Vagina (tissue), 2 donors: ENCODE data around the gene JSRP1. TPM values are rescaled to one million over a fixed set of nuclear protein-coding genes. Genes with fewer than 3 reads are reported as not detected.

Experiments used
- DNase-seq, 2 donors: peaks; one replicate each; pipeline ENCODE4 v3.0.0-alpha.2; 2017; ENCODE audit errors: extremely low spot score in 2 of 2
- H3K27ac ChIP-seq: fragments of 200-600 bp; sonication (generic); one replicate; pipeline ENCODE4 v1.5.1; 2019
- H3K27me3 ChIP-seq: fragments of 200-600 bp; sonication (generic); one replicate; pipeline ENCODE4 v1.5.1; 2019
- H3K36me3 ChIP-seq, 2 donors: fragments of 200-600 bp; sonication (generic); one replicate each; pipeline ENCODE4 v1.5.1; 2017 to 2019
- H3K4me1 ChIP-seq: fragments of 200-600 bp; sonication (generic); one replicate; pipeline ENCODE4 v1.5.1; 2019
- H3K4me3 ChIP-seq, 2 donors: fragments of 200-600 bp; sonication (generic); 1 replicate in 1 of 2; 2 replicates in 1 of 2; pipeline ENCODE4 v1.5.1; 2016 to 2019
- H3K9me3 ChIP-seq: fragments of 200-600 bp; sonication (generic); one replicate; pipeline ENCODE4 v1.5.1; 2019
- POLR2A ChIP-seq, 2 donors: fragments of 450-650 bp; IDR thresholded peaks; one replicate each; pipeline ENCODE4 v1.6.1; 2017; ENCODE audit warnings: antibody characterized with exemption in 2 of 2, mild to moderate bottlenecking in 2 of 2, moderate library complexity in 2 of 2
- POLR2AphosphoS5 ChIP-seq, 2 donors: sonication (generic); formaldehyde crosslinking; IDR thresholded peaks; one replicate each; pipeline ENCODE4 v1.9.0; 2017; ENCODE audit warnings: antibody characterized with exemption in 2 of 2, mild to moderate bottlenecking in 2 of 2, low read depth in 1 of 2; ENCODE audit not compliant: insufficient read depth in 1 of 2
- intact Hi-C: fragments of 100-400 bp; cut with DNase I; formaldehyde crosslinking; loops from one replicate; pipeline ENCODE4 v1.15.1; 2023
- total RNA-seq: library from RNA; depleted of rRNA; stranded (reverse); fragments of >200 nt; gene quantifications from one replicate; pipeline ENCODE4 v1.2.3, GENCODE V29; 2016
- TF ChIP-seq, protein P1 (sequence below), 3 experiments: fragments of 450-650 bp in 2 of 3; fragments of 200-600 bp in 1 of 3; sonication (generic) in 1 of 3; IDR thresholded peaks; one replicate each; pipeline ENCODE4 v1.5.1; 2017 to 2019; ENCODE audit warnings: antibody characterized with exemption in 3 of 3, mild to moderate bottlenecking in 2 of 3, moderate library complexity in 2 of 3

The JSRP1 gene
- total RNA-seq, 1 donor from 2014 or later = not detected

DNA sequence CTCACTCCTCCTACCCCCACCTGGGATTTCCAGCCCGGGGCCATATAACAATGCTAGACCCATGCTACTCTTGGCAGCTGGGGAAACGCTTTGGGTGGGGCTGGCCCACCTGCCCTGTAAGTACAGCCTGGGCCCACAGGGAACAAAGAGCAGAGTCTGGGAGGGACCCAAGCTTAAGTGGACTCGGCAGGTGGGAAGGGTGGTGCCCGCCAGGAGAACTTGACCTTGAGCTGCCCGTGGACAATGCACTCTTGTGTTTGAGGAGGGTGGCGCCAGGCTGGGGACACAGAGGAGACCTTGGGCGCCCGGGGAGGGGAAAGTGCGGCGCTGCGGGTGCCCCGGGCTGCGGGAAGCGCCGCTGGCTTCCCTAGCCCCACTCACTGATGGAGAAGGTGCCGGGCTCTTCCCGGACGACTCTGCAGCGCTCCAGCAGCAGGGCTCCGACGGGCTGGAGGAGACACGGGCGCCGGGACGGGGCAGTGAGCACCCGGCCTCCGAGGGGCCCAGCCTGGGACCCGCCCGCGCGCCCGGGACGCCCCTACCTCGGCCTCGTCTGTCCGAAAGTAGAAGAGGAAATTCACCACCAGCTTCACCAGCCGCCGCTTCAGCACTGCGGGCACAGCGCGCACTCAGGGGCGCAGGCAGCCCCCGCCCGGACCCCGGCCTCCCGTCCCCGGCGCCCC lies 20.7 kb downstream of the JSRP1 start:
- Histone ChIP-seq H3K4me3 (peak overlapping the region; percentile 84 to 100), H3K27me3 (no peaks in the 10 kb centered on the region), H3K9me3 (no peaks in the 10 kb centered on the region), H3K27ac (peak overlapping the region; percentile 97), H3K4me1 (peaks cover 59% of the 10 kb centered on the region), H3K36me3 (peaks cover 0 to 14% of the 10 kb centered on the region in 2 donors)
- TF ChIP-seq POLR2A (IDR thresholded peaks at IDR 0.05) (no peak), POLR2AphosphoS5 (IDR thresholded peaks at IDR 0.05; ENCODE audit: insufficient read depth in 1 of 2, low read depth in 1 of 2) (no peak)
- TF ChIP-seq, protein P1, sequence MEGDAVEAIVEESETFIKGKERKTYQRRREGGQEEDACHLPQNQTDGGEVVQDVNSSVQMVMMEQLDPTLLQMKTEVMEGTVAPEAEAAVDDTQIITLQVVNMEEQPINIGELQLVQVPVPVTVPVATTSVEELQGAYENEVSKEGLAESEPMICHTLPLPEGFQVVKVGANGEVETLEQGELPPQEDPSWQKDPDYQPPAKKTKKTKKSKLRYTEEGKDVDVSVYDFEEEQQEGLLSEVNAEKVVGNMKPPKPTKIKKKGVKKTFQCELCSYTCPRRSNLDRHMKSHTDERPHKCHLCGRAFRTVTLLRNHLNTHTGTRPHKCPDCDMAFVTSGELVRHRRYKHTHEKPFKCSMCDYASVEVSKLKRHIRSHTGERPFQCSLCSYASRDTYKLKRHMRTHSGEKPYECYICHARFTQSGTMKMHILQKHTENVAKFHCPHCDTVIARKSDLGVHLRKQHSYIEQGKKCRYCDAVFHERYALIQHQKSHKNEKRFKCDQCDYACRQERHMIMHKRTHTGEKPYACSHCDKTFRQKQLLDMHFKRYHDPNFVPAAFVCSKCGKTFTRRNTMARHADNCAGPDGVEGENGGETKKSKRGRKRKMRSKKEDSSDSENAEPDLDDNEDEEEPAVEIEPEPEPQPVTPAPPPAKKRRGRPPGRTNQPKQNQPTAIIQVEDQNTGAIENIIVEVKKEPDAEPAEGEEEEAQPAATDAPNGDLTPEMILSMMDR (IDR thresholded peaks at IDR 0.05) = no peak
- intact Hi-C loops = loop anchor here (1.0 to 5.0 kb wide), 3 partner anchors 35 to 157 kb away; no protein-coding TSS in a partner anchor
- DNase-seq = no peak

DNA sequence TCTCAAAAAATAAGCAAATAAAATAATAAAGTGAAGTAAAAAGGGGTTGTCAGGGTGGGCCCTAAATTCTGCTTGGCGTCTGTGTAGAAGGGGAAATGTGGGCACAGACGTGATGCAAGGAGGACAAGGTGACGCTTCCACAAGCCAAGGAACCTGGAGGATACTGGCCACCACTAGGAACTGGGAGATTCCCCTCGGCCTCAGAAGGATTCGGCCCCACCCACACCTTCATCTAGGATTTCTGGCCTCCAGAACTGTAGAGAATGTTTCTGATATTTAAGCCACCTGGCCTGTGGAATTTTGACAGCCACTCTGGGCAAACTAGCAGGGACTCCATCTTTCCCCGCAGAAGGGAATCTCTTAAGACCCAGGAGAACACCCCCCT lies 21.2 kb downstream of the JSRP1 start:
- peaks cover 53% of the 10 kb centered on the region for H3K4me1 ChIP-seq
- H3K27ac ChIP-seq = peak overlapping the region; percentile 97
- H3K4me3 ChIP-seq = peak overlapping the region; percentile 84 to 100
- H3K9me3 ChIP-seq = no peaks in the 10 kb centered on the region
- TF ChIP-seq POLR2AphosphoS5 (IDR thresholded peaks at IDR 0.05; ENCODE audit: insufficient read depth in 1 of 2, low read depth in 1 of 2) (no peak), POLR2A (IDR thresholded peaks at IDR 0.05) (no peak)
- TF ChIP-seq, protein P1 (IDR thresholded peaks at IDR 0.05) = no peak
- no peak for DNase-seq
- H3K27me3 ChIP-seq = no peaks in the 10 kb centered on the region
- peaks cover 0 to 18% of the 10 kb centered on the region in 2 donors for H3K36me3 ChIP-seq
- intact Hi-C loops = loop anchor here (5.0 kb wide), 2 partner anchors 68 to 157 kb away; no protein-coding TSS in a partner anchor

DNA sequence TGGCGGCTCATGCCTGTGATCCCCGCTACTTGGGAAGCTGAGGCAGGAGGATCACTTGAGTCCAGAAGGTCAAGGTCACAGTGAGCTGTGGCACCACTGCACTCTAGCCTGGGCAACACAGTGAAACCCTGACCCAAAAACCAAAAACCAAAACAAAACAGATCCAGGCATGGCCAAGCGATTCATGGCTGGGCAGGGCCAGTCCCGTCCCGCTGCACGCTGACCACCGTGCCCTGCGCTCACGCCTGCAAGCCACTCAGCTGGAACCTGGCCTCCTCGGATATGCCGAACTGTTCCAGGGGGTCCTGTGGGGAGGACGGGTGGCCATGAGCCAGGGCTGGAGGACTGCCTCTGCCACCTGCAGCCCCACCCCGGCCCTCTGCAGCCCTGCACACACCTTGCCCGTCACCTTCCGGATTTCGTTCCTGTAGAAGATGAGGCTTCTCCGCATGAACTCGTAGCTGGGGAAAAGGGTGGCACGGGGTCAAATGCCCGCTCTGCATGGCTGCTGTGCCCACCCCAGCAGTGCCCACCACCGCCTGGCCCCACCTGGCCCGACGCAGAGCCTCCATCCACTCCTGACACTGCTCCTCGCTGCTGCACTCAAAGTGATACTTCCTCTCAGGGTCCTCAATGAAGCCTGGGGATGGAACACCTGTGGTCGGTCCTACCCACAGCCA lies 22.5 kb downstream of the JSRP1 start:
- H3K4me1 ChIP-seq = peaks cover 41% of the 10 kb centered on the region
- H3K9me3 ChIP-seq = no peaks in the 10 kb centered on the region
- TF ChIP-seq POLR2A (IDR thresholded peaks at IDR 0.05) = no peak
- TF ChIP-seq POLR2AphosphoS5 (IDR thresholded peaks at IDR 0.05; ENCODE audit: insufficient read depth in 1 of 2, low read depth in 1 of 2) = no peak
- TF ChIP-seq, protein P1 (IDR thresholded peaks at IDR 0.05) = no peak
- H3K36me3 ChIP-seq = peaks cover 0 to 19% of the 10 kb centered on the region in 2 donors
- intact Hi-C loops = no loop called here
- no peaks in the 10 kb centered on the region for H3K27me3 ChIP-seq
- no peak overlapping the region for H3K27ac ChIP-seq
- no peak overlapping the region for H3K4me3 ChIP-seq
- no peak for DNase-seq

DNA sequence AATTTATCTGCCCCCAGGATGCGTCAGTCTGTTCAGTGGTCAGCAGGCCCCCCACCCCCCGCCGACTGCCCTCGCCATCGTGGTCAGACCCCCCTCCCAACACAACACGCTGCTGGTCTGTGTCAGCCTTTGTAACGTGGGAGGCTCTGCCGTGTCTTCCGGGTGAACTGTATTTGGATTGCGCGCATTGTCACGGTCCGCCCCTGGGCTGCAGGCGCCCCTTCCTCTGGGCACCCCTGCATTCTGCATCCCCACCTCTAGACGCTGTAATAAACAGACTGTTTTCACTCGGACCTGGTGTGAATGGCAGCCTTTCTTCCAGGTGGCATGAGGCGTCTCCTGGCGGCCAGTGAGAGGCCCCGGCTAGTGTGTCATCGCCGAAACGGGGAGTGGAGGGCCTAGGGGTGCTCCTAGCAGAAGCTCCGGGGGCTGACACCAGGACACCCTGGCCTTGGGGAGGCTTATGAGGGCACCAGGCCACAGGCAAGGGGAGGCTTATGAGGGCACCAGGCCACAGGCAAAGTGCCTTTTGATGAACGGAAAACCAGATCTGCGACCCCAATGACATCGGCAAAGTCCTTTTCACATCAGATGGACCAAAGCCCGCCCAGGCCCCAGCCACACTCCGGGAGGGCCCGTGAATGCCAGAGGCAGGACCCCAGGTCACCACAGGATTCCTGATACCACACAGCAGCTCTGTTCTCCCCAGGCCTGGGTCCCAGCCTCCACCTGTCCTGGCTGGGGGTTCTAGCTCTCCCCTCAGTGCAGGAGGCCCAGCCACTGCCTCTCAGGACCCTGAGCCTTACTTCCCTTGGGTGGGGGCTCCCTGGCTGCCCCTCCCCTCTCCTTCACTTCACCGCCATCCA lies 23.7 kb downstream of the JSRP1 start:
- TF ChIP-seq, protein P1 (IDR thresholded peaks at IDR 0.05) = no peak
- no peak for TF ChIP-seq POLR2A (IDR thresholded peaks at IDR 0.05)
- TF ChIP-seq POLR2AphosphoS5 (IDR thresholded peaks at IDR 0.05; ENCODE audit: insufficient read depth in 1 of 2, low read depth in 1 of 2) = no peak
- DNase-seq = no peak
- Histone ChIP-seq H3K4me3 (no peak overlapping the region), H3K27ac (no peak overlapping the region), H3K9me3 (no peaks in the 10 kb centered on the region), H3K4me1 (peaks cover 29% of the 10 kb centered on the region), H3K36me3 (peaks cover 0 to 25% of the 10 kb centered on the region in 2 donors), H3K27me3 (no peaks in the 10 kb centered on the region)
- intact Hi-C loops = no loop called here
